PC-3 (cell line): ENCODE data around the gene PLCB4.

ENCODE experiments used
- CTCF ChIP-seq: fragments of 300-600 bp; sonication (generic); conservative IDR thresholded peaks from 2 replicates; pipeline ENCODE4 v1.5.1; 2017; ENCODE audit warnings: antibody characterized with exemption, low read depth, mild to moderate bottlenecking, low read length
- EZH2 ChIP-seq: fragments of 300-600 bp; sonication (generic); IDR thresholded peaks from one replicate; pipeline ENCODE4 v1.6.1; 2017; ENCODE audit warnings: antibody characterized with exemption, mild to moderate bottlenecking, low read length; ENCODE audit not compliant: unreplicated experiment
- EZH2phosphoT487 ChIP-seq: fragments of 300-600 bp; sonication (generic); IDR thresholded peaks from 2 replicates; pipeline ENCODE4 v1.6.1; 2018; ENCODE audit warnings: mild to moderate bottlenecking, antibody characterized with exemption, low read length, borderline replicate concordance

- TF ChIP-seq CTCF (no peak), EZH2phosphoT487 (no peak), EZH2 (no peak)
Measured at GRCh38 chr20:9092655-9093054, 23.8 kb downstream of the PLCB4 start.
